Activated naive CD4-positive, alpha-beta T cell treated with anti-CD3 and anti-CD28 coated beads, Interleukin-2, amount 50 U/mL, for 16 hours (primary cell): ENCODE measurements around the gene KIAA1671.
A peak's percentile ranks its signal among the peaks of the same experiment; 100 is the strongest.

ENCODE experiments used
- DNase-seq: peaks from one replicate; pipeline ENCODE4 v3.0.0-alpha.2; 2020

Gene KIAA1671

DNA sequence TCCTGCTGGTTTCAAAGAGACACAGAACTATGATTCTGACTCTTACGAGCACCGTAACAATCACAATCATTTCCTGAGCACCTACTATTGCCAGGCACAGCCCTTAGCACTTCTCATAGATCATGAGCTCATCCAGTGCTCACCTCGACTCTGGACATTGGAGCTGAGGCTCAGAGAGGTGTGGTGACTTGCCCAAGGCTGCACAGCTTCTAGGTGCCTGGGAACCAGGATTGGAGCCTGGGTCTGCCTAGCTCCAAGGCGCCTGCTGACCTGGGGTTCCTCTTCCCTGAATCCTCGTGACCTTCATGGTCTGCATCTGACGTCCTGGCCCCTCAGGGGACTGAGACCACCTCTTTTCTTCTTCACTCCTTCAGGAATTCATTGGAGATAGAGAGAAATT lies 196.5 kb downstream of the KIAA1671 start:
- DNase-seq = no peak

DNA sequence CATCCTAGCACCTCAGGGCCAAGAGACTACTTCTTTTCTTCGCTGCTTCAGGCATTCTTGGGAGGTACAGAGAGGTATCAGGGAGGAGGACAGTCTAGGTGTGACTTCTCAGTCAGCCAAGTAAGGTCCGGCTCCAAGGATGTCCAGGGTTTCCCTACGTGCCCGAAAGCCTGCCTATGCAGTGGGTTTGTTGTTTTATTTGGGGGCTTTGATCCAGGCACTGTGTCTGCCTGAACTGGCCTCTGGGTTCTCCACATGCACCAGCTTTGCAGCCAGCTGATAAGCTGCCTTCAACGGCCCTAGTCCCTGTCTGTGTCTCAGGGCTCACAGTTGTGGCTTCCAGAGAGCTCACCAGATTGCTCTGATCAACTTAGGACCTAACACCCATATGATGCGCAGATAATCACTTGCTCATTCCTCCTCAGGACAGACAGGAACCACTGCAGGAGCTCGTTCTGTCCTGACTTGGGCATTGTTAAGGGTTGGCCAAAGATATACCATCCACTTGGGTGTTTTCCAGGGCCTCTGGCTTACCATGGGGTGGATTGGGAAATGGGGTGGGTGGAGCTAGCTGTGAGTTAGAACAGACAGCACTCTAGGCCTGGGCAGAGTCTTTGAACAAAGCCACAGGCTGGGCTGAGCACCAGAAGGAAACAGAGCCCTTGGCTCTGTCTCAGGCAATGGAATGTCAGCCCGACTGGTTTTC lies 201.6 kb downstream of the KIAA1671 start:
- DNase-seq = no peak

- DNase-seq = no peak
Observed at GRCh38 chr22:25154667-25154999, 202.1 kb downstream of the KIAA1671 start.

GRCh38 chr22:25156736-25157135 lies 204.2 kb downstream of the KIAA1671 start:
- DNase-seq = no peak

GRCh38 chr22:25159028-25159427 lies 206.5 kb downstream of the KIAA1671 start:
- no peak for DNase-seq

GRCh38 chr22:25160120-25160996 lies 207.8 kb downstream of the KIAA1671 start:
- no peak for DNase-seq

- no peak for DNase-seq
Observed at GRCh38 chr22:25161017-25161915, 208.8 kb downstream of the KIAA1671 start.

GRCh38 chr22:25161916-25162530 lies 209.5 kb downstream of the KIAA1671 start:
- DNase-seq = no peak

- DNase-seq = no peak
Observed at GRCh38 chr22:25162561-25162960, 210.0 kb downstream of the KIAA1671 start.

DNA sequence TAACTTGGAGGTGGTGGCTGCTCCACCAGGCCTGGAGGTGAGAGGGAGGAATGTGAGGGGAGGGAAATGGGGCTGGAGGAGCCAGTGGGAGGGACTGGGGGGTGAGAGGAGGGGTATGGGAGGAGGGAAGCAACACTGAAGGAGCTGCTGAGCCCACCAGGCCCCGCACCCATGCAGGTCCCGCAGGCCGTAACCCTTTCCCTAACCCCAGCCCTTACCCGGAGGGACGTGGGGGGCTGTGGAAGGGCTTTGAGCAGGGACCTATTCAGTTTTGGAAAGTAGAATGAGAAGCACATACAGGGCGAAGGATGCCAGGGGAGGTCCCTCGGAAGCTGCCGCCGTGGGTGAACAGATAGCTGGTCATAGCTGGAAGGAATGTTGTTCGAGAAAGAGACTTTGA lies 213.3 kb downstream of the KIAA1671 start:
- no peak for DNase-seq

GRCh38 chr22:25166266-25167040 lies 213.9 kb downstream of the KIAA1671 start:
- no peak for DNase-seq

DNA sequence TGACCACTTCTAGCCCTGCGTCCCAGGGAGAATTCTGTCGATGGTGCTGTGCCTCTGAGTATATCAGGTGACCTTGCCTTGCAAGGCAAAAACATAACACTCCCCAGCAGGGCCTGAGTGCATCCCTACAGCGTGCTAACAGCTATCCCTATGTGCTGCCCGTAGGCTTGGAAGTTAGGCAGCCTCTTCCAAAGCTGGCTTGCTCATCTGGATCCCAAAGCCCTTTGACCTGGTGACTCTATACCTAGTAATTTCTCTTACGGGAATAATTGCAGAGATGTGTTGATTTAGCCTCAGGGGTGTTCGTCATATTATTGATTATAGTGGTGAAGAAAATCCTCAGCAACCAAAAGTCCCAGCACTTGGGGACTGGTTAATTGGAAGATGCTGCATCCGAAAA lies 214.6 kb downstream of the KIAA1671 start:
- no peak for DNase-seq

- DNase-seq = no peak
Observed at GRCh38 chr22:25167834-25168601, 215.5 kb downstream of the KIAA1671 start.

DNA sequence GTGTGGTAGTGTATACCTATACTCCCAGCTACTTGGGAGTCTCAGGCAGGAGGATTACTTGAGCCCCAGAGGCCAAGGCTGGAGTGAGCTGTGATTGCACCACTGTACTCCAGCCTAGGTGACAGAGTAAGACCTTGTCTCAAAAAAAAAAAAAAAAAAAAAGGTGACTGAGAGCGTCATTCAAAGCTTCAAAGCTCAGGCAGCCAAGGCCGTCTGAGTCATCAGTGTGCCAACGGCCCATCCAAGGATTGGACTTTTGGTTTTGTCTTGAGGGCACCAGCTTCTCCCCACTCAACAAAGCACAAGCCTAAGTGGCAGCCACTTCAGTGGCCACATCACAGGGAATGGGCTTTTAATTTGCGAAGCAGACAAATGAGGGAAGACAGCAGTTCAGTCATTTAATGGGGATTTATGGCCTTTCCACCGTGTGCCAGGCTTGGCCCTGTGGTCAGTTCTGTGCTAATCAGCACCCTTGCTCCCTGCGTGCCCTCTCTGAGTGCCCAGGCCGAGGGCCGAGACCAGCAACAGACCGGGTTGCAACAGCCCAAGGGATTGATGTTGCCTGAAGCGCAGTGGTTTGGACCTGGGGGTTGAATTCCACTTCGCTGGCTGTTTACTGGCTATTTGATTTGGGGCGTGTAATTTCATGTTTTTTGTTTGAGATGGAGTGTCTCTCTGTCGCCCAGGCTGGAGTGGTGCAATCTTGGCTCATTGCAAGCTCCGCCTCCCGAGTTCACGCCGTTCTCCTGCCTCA lies 216.9 kb downstream of the KIAA1671 start:
- DNase-seq = no peak

DNA sequence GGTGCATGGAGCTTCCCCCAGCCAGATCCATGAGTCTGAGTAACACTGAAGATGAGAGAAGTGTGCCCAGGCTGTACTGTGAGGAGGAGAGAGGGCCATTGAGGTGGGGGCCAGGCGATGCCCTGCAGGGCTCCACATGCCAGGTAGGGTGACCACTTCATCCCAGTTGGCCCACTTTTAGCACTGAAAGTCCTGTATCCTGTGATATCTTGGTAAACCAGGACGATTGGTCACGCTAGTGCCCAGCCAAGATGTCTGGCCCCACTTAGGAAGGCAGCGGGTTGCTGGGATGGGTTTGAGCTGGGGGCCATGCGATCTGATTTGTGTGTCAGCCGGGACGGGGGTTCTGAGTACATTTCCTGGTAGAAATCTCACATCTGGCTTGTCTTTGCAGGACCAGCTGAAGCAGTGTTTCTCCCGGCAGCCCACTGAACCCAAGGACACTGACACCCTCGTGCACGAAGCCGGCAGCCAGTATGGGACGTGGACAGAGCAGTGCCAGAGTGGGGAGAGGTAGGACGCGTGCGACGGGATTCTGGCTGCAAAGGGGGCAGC lies 218.0 kb downstream of the KIAA1671 start:
- DNase-seq = no peak

DNA sequence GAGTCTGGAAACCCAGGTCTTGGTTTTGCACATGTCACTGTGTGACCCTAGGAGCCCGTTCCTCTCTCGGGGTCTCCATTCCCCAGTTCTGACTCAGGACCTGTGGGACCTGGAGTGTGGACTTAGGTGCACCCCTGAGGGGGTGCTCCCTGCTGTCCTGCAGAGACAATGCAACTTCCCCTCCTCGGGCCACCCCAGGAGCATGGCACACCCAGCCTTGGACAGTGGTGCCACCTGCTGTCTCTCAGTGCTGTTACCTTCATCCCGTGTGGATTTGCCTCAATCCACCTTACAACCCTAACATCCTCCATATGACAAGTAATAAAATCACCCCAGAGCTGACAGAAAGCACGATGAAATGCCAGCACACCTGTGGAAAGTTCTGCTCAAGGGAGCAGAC lies 219.6 kb downstream of the KIAA1671 start:
- peak; percentile 38 for DNase-seq

GRCh38 chr22:25174156-25174887 lies 221.8 kb downstream of the KIAA1671 start:
- no peak for DNase-seq

GRCh38 chr22:25174888-25175411 lies 222.4 kb downstream of the KIAA1671 start:
- no peak for DNase-seq

GRCh38 chr22:25176175-25176574 lies 223.7 kb downstream of the KIAA1671 start:
- DNase-seq = no peak
